Ovary (tissue), 3 donors: Measurements from ENCODE around the gene STIMATE.

Experiments used
- EP300 ChIP-seq: sonication (generic); formaldehyde crosslinking; IDR thresholded peaks from one replicate; pipeline ENCODE4 v1.6.1; 2017; ENCODE audit warnings: antibody characterized with exemption
- POLR2A ChIP-seq: fragments of 450-650 bp; IDR thresholded peaks from one replicate; pipeline ENCODE4 v1.6.1; 2017; ENCODE audit warnings: antibody characterized with exemption, mild to moderate bottlenecking, moderate library complexity
- TF ChIP-seq, protein P1 (sequence below), 3 donors: fragments of 450-650 bp in 2 of 3; fragments of 200-600 bp in 1 of 3; IDR thresholded peaks; one replicate each; pipeline versions ENCODE4 v1.5.1 to v1.8.0; 2016 to 2022; ENCODE audit warnings: antibody characterized with exemption in 3 of 3, mild to moderate bottlenecking in 1 of 3
- donor health status: DM: no; HTN: no; CAD: no.

DNA sequence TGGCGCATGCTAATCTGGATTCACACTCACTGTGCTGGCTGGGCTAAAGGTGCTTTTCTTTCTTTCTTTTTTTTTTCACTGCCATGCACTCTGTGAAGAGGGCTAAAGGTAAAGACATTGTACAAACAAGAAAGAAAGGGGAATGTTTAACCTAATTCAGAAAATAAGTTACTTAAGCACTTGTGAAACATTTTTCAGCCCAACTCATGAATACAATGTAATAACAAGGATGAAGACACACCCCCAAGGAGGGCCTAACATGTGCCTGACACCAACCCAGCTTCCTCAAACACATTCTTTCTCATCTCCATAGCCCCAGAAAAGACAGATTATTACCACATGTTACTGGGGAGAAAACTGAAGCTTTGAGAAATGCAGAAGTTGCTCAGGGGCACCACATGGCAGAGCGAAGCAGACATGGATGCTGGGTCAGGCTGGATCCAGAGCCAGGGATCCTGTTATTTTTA lies 5.7 kb downstream of the STIMATE start:
- TF ChIP-seq POLR2A (no peak), EP300 (no peak)
- TF ChIP-seq, protein P1, sequence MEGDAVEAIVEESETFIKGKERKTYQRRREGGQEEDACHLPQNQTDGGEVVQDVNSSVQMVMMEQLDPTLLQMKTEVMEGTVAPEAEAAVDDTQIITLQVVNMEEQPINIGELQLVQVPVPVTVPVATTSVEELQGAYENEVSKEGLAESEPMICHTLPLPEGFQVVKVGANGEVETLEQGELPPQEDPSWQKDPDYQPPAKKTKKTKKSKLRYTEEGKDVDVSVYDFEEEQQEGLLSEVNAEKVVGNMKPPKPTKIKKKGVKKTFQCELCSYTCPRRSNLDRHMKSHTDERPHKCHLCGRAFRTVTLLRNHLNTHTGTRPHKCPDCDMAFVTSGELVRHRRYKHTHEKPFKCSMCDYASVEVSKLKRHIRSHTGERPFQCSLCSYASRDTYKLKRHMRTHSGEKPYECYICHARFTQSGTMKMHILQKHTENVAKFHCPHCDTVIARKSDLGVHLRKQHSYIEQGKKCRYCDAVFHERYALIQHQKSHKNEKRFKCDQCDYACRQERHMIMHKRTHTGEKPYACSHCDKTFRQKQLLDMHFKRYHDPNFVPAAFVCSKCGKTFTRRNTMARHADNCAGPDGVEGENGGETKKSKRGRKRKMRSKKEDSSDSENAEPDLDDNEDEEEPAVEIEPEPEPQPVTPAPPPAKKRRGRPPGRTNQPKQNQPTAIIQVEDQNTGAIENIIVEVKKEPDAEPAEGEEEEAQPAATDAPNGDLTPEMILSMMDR (IDR thresholded peaks at IDR 0.05), result no peak
